K562 (cell line): ENCODE results near the gene CTSW. TPM values are rescaled to one million over a fixed set of nuclear protein-coding genes. Genes with fewer than 3 reads are reported as not detected.

Experiments used
- CREM ChIP-seq: IDR thresholded peaks from 2 replicates; pipeline ENCODE4 v1.6.1; 2014; ENCODE audit warnings: antibody characterized with exemption, low read depth
- DNMT1 ChIP-seq: fragments of 450-650 bp; IDR thresholded peaks from 2 replicates; pipeline ENCODE4 v1.6.1; 2016; ENCODE audit warnings: antibody characterized with exemption, mild to moderate bottlenecking
- HDAC1 ChIP-seq, 2 experiments: fragments of 450-650 bp; IDR thresholded peaks; 2 replicates each; pipeline ENCODE4 v1.6.1; 2016 to 2017; ENCODE audit warnings: inconsistent platforms in 1 of 2, mild to moderate bottlenecking in 1 of 2, moderate library complexity in 1 of 2
- ILF3 ChIP-seq: fragments of 450-650 bp; IDR thresholded peaks from 2 replicates; pipeline ENCODE4 v1.6.1; 2018; ENCODE audit warnings: antibody characterized with exemption, mild to moderate bottlenecking, moderate library complexity, borderline replicate concordance
- KAT2B ChIP-seq: IDR thresholded peaks from one replicate; pipeline ENCODE4 v1.6.1; 2012; ENCODE audit warnings: low read depth, mild to moderate bottlenecking, control low read depth, inconsistent platforms, low read length, moderate library complexity
- MECOM ChIP-seq: fragments of 250-450 bp; sonication (Bioruptor Pico); IDR thresholded peaks from 2 replicates; pipeline ENCODE4 v1.8.0; 2022; ENCODE audit warnings: inconsistent platforms
- NCOA4 ChIP-seq: fragments of 450-650 bp; IDR thresholded peaks from 2 replicates; pipeline ENCODE4 v1.6.1; 2018; ENCODE audit warnings: mild to moderate bottlenecking; ENCODE audit not compliant: partially characterized antibody
- PHF20 ChIP-seq: fragments of 450-650 bp; IDR thresholded peaks from 2 replicates; pipeline ENCODE4 v1.6.1; 2018; ENCODE audit not compliant: partially characterized antibody
- POLR3A ChIP-seq: IDR thresholded peaks from 2 replicates; pipeline ENCODE4 v1.6.1; 2011; ENCODE audit warnings: borderline replicate concordance, mild to moderate bottlenecking, moderate library complexity; ENCODE audit not compliant: insufficient read length, insufficient read depth; ENCODE audit errors: extremely low read depth
- PTBP1 ChIP-seq: fragments of 200-400 bp; formaldehyde crosslinking; IDR thresholded peaks from 2 replicates; pipeline ENCODE4 v1.6.1; 2017; ENCODE audit warnings: low read depth, low read length
- SIX5 ChIP-seq, 2 experiments: IDR thresholded peaks; 2 replicates each; pipeline ENCODE4 v1.6.1; 2011; ENCODE audit warnings: low read length in 2 of 2, borderline replicate concordance in 1 of 2, low read depth in 1 of 2, mild to moderate bottlenecking in 1 of 2, moderate library complexity in 1 of 2; ENCODE audit not compliant: insufficient read depth in 1 of 2
- TARDBP ChIP-seq: fragments of 450-650 bp; IDR thresholded peaks from 2 replicates; pipeline ENCODE4 v1.6.1; 2016
- TBL1XR1 ChIP-seq, 2 experiments: IDR thresholded peaks; 2 replicates each; pipeline ENCODE4 v1.6.1; 2012; ENCODE audit warnings: improper control_type of control experiment in 2 of 2, low read length in 2 of 2, mild to moderate bottlenecking in 1 of 2
- TRIM24 ChIP-seq, 2 experiments: fragments of 450-650 bp; IDR thresholded peaks; 2 replicates each; pipeline ENCODE4 v1.6.1; 2016
- ZBTB7A ChIP-seq: IDR thresholded peaks from 2 replicates; pipeline ENCODE4 v1.6.1; 2011; ENCODE audit warnings: low read depth, mild to moderate bottlenecking, low read length, moderate library complexity, borderline replicate concordance; ENCODE audit not compliant: control insufficient read depth
- ZFP36 ChIP-seq: fragments of 150-350 bp; IDR thresholded peaks from 2 replicates; pipeline ENCODE4 v1.6.1; 2018; ENCODE audit warnings: low read length, low read depth; ENCODE audit not compliant: partially characterized antibody
- ZNF121 ChIP-seq: sonication (generic); formaldehyde crosslinking; conservative IDR thresholded peaks from 2 replicates; pipeline ENCODE4 v1.8.0; 2022; ENCODE audit warnings: missing genetic modification reagents
- ZNF384 ChIP-seq: IDR thresholded peaks from 2 replicates; pipeline ENCODE4 v1.6.1; 2012; ENCODE audit warnings: low read depth, low read length, improper control_type of control experiment
- polyA plus RNA-seq, 8 experiments: library from polyadenylated mRNA; depleted of rRNA in 4 of 8; stranded (reverse) in 5 of 8; unstranded in 3 of 8; fragments of >200 nt; fragmentation: Nextera tagmentation in 2 of 8; fragmentation: Illumina TruSeq in 1 of 8; extraction: Ambion mirVana in 2 of 8; extraction: Trizol in 1 of 8; gene quantifications; 2 replicates each; pipeline versions ENCODE4 v1.2.1 to v1.2.3, GENCODE V29; 2011 to 2014; ENCODE audit warnings: inconsistent platforms in 1 of 8, missing spikeins in 1 of 8
- total RNA-seq, 7 experiments: library from RNA; depleted of rRNA in 6 of 7; stranded (reverse); fragments of >200 nt in 6 of 7; fragmentation: Illumina TruSeq in 2 of 7; extraction: Trizol in 2 of 7; gene quantifications; 2 replicates each; pipeline versions ENCODE4 v1.2.1 to v1.2.3, GENCODE V29; 2011 to 2021; ENCODE audit warnings: low replicate concordance in 1 of 7
- TF ChIP-seq, protein P1 (sequence below), 2 experiments: fragments of 200-800 bp in 1 of 2; sonication (Bioruptor generic) in 1 of 2; sonication (generic) in 1 of 2; formaldehyde crosslinking in 1 of 2; IDR thresholded peaks in 1 of 2; conservative IDR thresholded peaks in 1 of 2; 2 replicates each; pipeline versions ENCODE4 v1.5.0 to v1.6.1; 2016 to 2020; ENCODE audit warnings: missing compliant biosample characterization in 1 of 2, missing genetic modification characterization in 1 of 2, missing genetic modification reagents in 1 of 2
- TF ChIP-seq, protein P2 (sequence below): fragments of 250-450 bp; sonication (Bioruptor Pico); IDR thresholded peaks from 2 replicates; pipeline ENCODE4 v1.5.0; 2021
- TF ChIP-seq, protein P3 (sequence below): fragments of 250-450 bp; sonication (Bioruptor Pico); IDR thresholded peaks from 2 replicates; pipeline ENCODE4 v1.5.0; 2020; ENCODE audit warnings: mild to moderate bottlenecking
- TF ChIP-seq, protein P4 (sequence below): fragments of 250-450 bp; sonication (Bioruptor Pico); IDR thresholded peaks from 2 replicates; pipeline ENCODE4 v1.9.0; 2021; ENCODE audit warnings: mild to moderate bottlenecking, inconsistent platforms

The CTSW gene
- total and polyA plus RNA-seq, 9 of the 15 experiments (the other 6 are each of a cell fraction or from before 2014, with no cell fraction given), result 0.04 TPM; not detected in 8

DNA sequence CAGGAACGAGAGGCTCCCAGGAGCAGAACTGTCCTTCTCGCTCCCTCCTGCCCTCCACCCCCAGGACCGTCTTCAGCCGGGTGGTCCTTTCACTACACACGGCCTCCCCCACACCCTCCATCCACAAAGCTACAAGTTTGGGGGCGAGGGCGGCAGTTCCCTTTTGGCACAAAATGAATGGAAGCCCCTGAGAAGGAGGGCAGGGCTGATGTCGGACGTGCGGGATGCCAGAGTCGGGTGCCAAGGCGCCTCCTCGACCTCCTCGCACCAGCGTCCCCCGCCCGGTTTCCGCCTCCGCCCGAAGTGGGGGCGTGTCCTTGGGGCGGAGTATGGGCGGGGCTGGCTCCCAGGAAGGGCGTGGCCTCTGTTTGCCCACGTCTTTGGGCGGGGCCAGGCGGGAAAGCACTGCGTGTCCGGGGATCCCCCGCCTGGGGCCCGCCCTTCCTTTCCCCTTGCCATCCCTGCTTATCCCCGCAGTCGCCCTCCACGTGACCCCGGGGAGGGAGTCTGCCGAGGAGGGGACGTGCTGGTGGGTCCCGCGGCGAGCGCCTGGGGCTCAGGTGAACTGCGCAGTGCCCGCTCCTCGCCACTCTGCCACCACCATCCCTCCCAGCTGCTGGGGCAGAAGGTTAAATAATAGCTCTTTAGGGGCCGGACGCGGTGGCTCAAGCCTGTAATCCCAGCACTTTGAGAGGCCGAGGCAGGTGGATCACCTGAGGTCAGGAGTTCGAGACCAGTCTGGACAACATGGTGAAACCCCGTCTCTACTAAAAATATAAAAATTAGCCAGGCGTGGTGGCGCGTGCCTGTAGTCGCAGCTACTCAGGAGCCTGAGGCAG, 6.1 kb upstream of the CTSW start (continued):
- peak; percentile 20 for TF ChIP-seq PHF20
- TF ChIP-seq KAT2B, result no peak
- no peak for TF ChIP-seq ILF3
- TF ChIP-seq TARDBP, result 0 out of 2 replicates have a peak, but pooled peaks have one; percentile 40
- no peak for TF ChIP-seq SIX5 (IDR thresholded peaks at IDR 0.05; ENCODE audit: borderline replicate concordance in 1 of 2, insufficient read depth in 1 of 2, low read depth in 1 of 2, low read length in 2 of 2)
- no peak for TF ChIP-seq ZNF121
- TF ChIP-seq, protein P1, sequence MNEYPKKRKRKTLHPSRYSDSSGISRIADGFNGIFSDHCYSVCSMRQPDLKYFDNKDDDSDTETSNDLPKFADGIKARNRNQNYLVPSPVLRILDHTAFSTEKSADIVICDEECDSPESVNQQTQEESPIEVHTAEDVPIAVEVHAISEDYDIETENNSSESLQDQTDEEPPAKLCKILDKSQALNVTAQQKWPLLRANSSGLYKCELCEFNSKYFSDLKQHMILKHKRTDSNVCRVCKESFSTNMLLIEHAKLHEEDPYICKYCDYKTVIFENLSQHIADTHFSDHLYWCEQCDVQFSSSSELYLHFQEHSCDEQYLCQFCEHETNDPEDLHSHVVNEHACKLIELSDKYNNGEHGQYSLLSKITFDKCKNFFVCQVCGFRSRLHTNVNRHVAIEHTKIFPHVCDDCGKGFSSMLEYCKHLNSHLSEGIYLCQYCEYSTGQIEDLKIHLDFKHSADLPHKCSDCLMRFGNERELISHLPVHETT (CRISPR knock-in tag; conservative IDR thresholded peaks at IDR 0.05 in 1 of 2, IDR thresholded peaks at IDR 0.05 in 1 of 2), result no peak
- TF ChIP-seq, protein P2, sequence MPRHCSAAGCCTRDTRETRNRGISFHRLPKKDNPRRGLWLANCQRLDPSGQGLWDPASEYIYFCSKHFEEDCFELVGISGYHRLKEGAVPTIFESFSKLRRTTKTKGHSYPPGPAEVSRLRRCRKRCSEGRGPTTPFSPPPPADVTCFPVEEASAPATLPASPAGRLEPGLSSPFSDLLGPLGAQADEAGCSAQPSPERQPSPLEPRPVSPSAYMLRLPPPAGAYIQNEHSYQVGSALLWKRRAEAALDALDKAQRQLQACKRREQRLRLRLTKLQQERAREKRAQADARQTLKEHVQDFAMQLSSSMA (CRISPR knock-in tag), result no peak
- TF ChIP-seq ZNF384, result no peak
- TF ChIP-seq DNMT1, result 0 out of 2 replicates have a peak, but pooled peaks have one; percentile 35
- peak in 1 of 2 experiments; percentile 61; a peak in 2 of 4 replicates for TF ChIP-seq HDAC1 (IDR thresholded peaks at IDR 0.05)
- no peak for TF ChIP-seq POLR3A
- no peak for TF ChIP-seq TBL1XR1 (IDR thresholded peaks at IDR 0.05; ENCODE audit: low read length in 2 of 2)
- TF ChIP-seq MECOM, result no peak
- TF ChIP-seq NCOA4, result no peak
- TF ChIP-seq, protein P3, sequence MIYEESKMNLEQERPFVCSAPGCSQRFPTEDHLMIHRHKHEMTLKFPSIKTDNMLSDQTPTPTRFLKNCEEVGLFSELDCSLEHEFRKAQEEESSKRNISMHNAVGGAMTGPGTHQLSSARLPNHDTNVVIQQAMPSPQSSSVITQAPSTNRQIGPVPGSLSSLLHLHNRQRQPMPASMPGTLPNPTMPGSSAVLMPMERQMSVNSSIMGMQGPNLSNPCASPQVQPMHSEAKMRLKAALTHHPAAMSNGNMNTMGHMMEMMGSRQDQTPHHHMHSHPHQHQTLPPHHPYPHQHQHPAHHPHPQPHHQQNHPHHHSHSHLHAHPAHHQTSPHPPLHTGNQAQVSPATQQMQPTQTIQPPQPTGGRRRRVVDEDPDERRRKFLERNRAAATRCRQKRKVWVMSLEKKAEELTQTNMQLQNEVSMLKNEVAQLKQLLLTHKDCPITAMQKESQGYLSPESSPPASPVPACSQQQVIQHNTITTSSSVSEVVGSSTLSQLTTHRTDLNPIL (CRISPR knock-in tag), result no peak
- TF ChIP-seq, protein P4, sequence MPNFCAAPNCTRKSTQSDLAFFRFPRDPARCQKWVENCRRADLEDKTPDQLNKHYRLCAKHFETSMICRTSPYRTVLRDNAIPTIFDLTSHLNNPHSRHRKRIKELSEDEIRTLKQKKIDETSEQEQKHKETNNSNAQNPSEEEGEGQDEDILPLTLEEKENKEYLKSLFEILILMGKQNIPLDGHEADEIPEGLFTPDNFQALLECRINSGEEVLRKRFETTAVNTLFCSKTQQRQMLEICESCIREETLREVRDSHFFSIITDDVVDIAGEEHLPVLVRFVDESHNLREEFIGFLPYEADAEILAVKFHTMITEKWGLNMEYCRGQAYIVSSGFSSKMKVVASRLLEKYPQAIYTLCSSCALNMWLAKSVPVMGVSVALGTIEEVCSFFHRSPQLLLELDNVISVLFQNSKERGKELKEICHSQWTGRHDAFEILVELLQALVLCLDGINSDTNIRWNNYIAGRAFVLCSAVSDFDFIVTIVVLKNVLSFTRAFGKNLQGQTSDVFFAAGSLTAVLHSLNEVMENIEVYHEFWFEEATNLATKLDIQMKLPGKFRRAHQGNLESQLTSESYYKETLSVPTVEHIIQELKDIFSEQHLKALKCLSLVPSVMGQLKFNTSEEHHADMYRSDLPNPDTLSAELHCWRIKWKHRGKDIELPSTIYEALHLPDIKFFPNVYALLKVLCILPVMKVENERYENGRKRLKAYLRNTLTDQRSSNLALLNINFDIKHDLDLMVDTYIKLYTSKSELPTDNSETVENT (CRISPR knock-in tag), result peak; percentile 52; the same call in 1 of the 2 replicates
- no peak for TF ChIP-seq ZBTB7A
- peak; percentile 78 for TF ChIP-seq CREM
- no peak for TF ChIP-seq TRIM24 (IDR thresholded peaks at IDR 0.05)
- no peak for TF ChIP-seq PTBP1
- no peak for TF ChIP-seq ZFP36
